ENCODE measurements around the gene OR2A42.
"Not testable (repeated sequence)": the region's sequence is repeated elsewhere in the genome, so short reads cannot be mapped to it uniquely, and the experiment has no call there.

The OR2A42 gene

GRCh38 chr7:144220531-144220930 is 18.9 kb downstream of the OR2A42 start:
- DNase-seq: not testable (repeated sequence)

- not testable (repeated sequence) for DNase-seq
These were observed 20.3 kb downstream of the OR2A42 start for GRCh38 chr7:144219149-144219548.

- DNase-seq: not testable (repeated sequence)
These were observed 20.8 kb downstream of the OR2A42 start for GRCh38 chr7:144218581-144218980.

- not testable (repeated sequence) for DNase-seq
These were observed 22.2 kb downstream of the OR2A42 start for GRCh38 chr7:144217200-144217599.

- not testable (repeated sequence) for DNase-seq
These were observed 34.1 kb downstream of the OR2A42 start for GRCh38 chr7:144205306-144205705.

- not testable (repeated sequence) for DNase-seq
These were observed 36.3 kb downstream of the OR2A42 start for GRCh38 chr7:144203086-144203485.

- DNase-seq: not testable (repeated sequence)
These were observed 37.4 kb downstream of the OR2A42 start for GRCh38 chr7:144201978-144202377.

GRCh38 chr7:144198934-144199333 is 40.5 kb downstream of the OR2A42 start:
- not testable (repeated sequence) for DNase-seq

GRCh38 chr7:144195212-144195872 is 44.1 kb downstream of the OR2A42 start, which contains the start of gene ARHGEF35:
Gene ARHGEF35 (minus strand): TSS chr7:144195833. CDS start chr7:144188383, 7,450 bp downstream.
- not testable (repeated sequence) for DNase-seq

GRCh38 chr7:144194453-144194852 is 45.0 kb downstream of the OR2A42 start:
- not testable (repeated sequence) for DNase-seq

GRCh38 chr7:144193782-144194181 is 45.6 kb downstream of the OR2A42 start:
- DNase-seq: not testable (repeated sequence)

- not testable (repeated sequence) for DNase-seq
These were observed 50.7 kb downstream of the OR2A42 start for GRCh38 chr7:144188578-144189171.

GRCh38 chr7:144187848-144188247 is 51.6 kb downstream of the OR2A42 start:
- not testable (repeated sequence) for DNase-seq

- not testable (repeated sequence) for DNase-seq
These were observed 56.2 kb downstream of the OR2A42 start, which contains the start of gene CTAGE4 for GRCh38 chr7:144183166-144183565. Gene CTAGE4 (plus strand): TSS chr7:144183466. CDS start chr7:144183504, 38 bp downstream.

- not testable (repeated sequence) for DNase-seq
These were observed 60.3 kb downstream of the OR2A42 start for GRCh38 chr7:144179165-144179479.

- DNase-seq: peak in 1 of 2 experiments; percentile 59
These were observed 60.8 kb downstream of the OR2A42 start for GRCh38 chr7:144178380-144179164.
